Uterus (tissue), 4 donors: Measurements from ENCODE around the gene USP17L11. TPM values are rescaled to one million over a fixed set of nuclear protein-coding genes. Genes with fewer than 3 reads are reported as not detected.
"Not testable (repeated sequence)": the region's sequence is repeated elsewhere in the genome, so short reads cannot be mapped to it uniquely, and the experiment has no call there.

Source experiments
- DNase-seq, 2 donors: peaks; one replicate each; pipeline ENCODE4 v3.0.0-alpha.2; 2019 to 2020
- H3K27ac ChIP-seq, 2 donors: fragments of 200-600 bp; sonication (generic); 1 replicate in 1 of 2; 2 replicates in 1 of 2; pipeline ENCODE4 v1.5.1; 2016 to 2018
- H3K27me3 ChIP-seq, 2 donors: fragments of 200-600 bp; sonication (generic); one replicate each; pipeline ENCODE4 v1.5.1; 2018 to 2019; ENCODE audit warnings: control low read depth in 1 of 2
- H3K36me3 ChIP-seq, 2 donors: fragments of 200-600 bp; sonication (generic); one replicate each; pipeline ENCODE4 v1.5.1; 2019; ENCODE audit warnings: control low read depth in 1 of 2
- H3K4me1 ChIP-seq, 2 donors: fragments of 200-600 bp; sonication (generic); one replicate each; pipeline ENCODE4 v1.5.1; 2018 to 2019; ENCODE audit warnings: control low read depth in 1 of 2
- H3K4me3 ChIP-seq, 2 donors: fragments of 200-600 bp; sonication (generic); 1 replicate in 1 of 2; 2 replicates in 1 of 2; pipeline ENCODE4 v1.5.1; 2018 to 2019; ENCODE audit warnings: mild to moderate bottlenecking in 1 of 2
- H3K9me3 ChIP-seq, 2 donors: fragments of 200-600 bp; sonication (generic); one replicate each; pipeline ENCODE4 v1.5.1; 2019; ENCODE audit warnings: control low read depth in 1 of 2
- intact Hi-C: fragments of 100-400 bp; cut with DNase I; formaldehyde crosslinking; loops from one replicate; pipeline ENCODE4 v1.15.1; 2023; ENCODE audit warnings: low total_unique reads
- total RNA-seq, 4 donors: library from RNA; depleted of rRNA in 3 of 4; stranded (reverse); fragments of >200 nt in 3 of 4; gene quantifications; one replicate each; pipeline versions ENCODE4 v1.1.0 to v1.2.4, GENCODE V29; 2014 to 2023
- donor health status: DM: yes; HTN: yes; CAD: no.

USP17L11 gene, protein sequence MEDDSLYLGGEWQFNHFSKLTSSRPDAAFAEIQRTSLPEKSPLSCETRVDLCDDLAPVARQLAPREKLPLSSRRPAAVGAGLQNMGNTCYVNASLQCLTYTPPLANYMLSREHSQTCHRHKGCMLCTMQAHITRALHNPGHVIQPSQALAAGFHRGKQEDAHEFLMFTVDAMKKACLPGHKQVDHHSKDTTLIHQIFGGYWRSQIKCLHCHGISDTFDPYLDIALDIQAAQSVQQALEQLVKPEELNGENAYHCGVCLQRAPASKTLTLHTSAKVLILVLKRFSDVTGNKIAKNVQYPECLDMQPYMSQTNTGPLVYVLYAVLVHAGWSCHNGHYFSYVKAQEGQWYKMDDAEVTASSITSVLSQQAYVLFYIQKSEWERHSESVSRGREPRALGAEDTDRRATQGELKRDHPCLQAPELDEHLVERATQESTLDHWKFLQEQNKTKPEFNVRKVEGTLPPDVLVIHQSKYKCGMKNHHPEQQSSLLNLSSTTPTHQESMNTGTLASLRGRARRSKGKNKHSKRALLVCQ
- total RNA-seq, result not detected

DNA sequence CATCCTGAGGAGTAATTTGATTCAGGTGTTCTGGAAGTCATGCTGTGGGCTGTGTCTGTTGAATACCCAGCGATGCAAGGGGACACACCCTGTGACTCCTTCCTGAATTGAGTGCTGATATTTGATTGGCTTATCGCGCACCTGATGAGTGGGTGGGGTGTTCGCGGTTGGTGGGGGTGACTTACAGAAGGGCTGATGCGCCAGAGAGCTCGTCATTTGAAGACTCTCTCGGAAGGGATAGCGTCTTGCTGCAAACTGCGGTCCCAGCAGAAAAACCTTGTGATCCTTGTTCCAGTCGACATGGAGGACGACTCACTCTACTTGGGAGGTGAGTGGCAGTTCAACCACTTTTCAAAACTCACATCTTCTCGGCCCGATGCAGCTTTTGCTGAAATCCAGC, at the start of gene USP17L11:
USP17L11 (plus strand) TSS at position 301 of the 400 bp plus-strand sequence; CDS start at position 301, 0 bp downstream.
- intact Hi-C loops, result not testable (repeated sequence)

DNA sequence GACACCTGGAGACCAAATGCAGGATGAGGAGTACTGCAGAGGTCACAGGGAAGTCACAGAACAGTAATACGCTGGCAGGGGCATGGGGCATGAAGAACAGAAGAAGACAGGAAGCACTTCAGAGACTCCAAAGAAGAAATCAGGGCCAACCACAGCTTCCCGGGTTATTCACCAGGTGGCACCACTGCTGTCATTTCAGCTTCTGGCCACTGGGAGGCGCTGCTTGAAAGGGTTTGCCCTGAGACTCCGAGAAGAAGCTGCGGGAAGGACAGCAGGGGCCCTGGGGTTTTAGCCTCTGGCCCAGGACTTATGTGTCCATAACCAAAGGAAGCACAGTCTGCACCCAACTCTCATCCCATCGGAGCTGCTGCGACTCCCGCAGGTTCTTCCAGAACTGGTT, 49.2 kb upstream of the USP17L11 start:
- intact Hi-C loops, H3K27me3 ChIP-seq: not testable (repeated sequence)

More for the DNA sequence above, at the start of gene USP17L11:
- not testable (repeated sequence) for H3K36me3 ChIP-seq, H3K9me3 ChIP-seq, H3K27me3 ChIP-seq, H3K4me3 ChIP-seq, H3K27ac ChIP-seq, DNase-seq, H3K4me1 ChIP-seq

DNA sequence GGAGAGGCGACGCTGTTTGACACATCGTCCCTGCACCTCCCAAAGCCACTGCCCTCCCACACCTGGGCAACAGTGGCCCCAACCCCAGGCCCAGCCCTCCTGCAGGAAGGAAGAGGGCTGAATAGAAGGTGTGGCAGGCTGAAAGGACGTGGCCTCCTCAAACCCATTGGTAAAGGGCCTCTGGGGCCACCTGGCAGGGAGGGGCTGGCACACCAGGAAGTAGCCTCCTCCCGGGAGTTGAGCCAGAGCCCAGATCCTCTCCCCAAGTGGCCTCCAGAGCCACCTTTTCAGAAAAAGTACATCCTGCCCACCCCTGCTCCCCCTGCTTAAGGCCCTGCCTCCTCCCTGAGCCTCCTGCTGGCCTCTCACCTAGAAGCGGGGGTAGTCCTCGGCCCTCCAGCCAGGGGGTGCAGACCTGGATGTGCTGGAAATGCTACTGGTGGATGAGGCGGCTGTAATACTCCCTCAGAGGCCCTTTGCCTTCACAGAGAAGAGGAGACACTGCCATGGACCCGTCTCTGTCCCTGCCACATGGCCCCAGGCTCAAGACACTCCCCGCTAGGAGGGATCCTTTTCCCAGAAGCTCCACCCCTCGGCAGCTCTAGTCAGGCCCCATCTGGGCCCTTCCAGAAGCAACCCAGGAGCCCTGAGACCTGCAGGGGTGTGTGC, 45.3 kb upstream of the USP17L11 start, which contains the start of gene FAM90A26:
FAM90A26 (plus strand) TSS at position 619 of the 669 bp plus-strand sequence. CDS start 2,764 bp downstream, outside the sequence.
- H3K27me3 ChIP-seq, H3K9me3 ChIP-seq, H3K4me3 ChIP-seq, H3K27ac ChIP-seq, DNase-seq, intact Hi-C loops, H3K4me1 ChIP-seq, H3K36me3 ChIP-seq: not testable (repeated sequence)

More for the DNA sequence above, 49.2 kb upstream of the USP17L11 start:
- not testable (repeated sequence) for H3K27ac ChIP-seq, H3K36me3 ChIP-seq, DNase-seq, H3K4me1 ChIP-seq, H3K9me3 ChIP-seq, H3K4me3 ChIP-seq

DNA sequence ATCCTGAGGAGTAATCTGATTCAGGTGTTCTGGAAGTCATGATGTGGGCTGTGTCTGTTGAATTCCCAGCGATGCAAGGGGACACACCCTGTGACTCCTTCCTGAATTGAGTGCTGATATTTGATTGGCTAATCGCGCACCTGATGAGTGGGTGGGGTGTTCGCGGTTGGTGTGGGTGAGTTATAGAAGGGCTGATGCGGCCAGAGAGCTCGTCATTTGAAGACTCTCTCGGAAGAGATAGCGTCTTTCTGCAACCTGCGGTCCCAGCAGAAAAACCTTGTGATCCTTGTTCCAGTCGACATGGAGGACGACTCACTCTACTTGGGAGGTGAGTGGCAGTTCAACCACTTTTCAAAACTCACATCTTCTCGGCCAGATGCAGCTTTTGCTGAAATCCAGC, 4.8 kb upstream of the USP17L11 start, which contains the start of gene USP17L10:
USP17L10 (plus strand) TSS at position 301 of the 400 bp plus-strand sequence; CDS start at position 301, 0 bp downstream.
- H3K4me3 ChIP-seq, H3K4me1 ChIP-seq, intact Hi-C loops, H3K36me3 ChIP-seq, H3K27me3 ChIP-seq, DNase-seq, H3K27ac ChIP-seq, H3K9me3 ChIP-seq: not testable (repeated sequence)

- DNase-seq, result peak in 1 of 2 donors; percentile 9
- H3K27ac ChIP-seq, H3K36me3 ChIP-seq, H3K27me3 ChIP-seq, H3K4me1 ChIP-seq, intact Hi-C loops, H3K9me3 ChIP-seq, H3K4me3 ChIP-seq: not testable (repeated sequence)
Measured at GRCh38 chr4:9214701-9215100, 504 bp upstream of the USP17L11 start.

DNA sequence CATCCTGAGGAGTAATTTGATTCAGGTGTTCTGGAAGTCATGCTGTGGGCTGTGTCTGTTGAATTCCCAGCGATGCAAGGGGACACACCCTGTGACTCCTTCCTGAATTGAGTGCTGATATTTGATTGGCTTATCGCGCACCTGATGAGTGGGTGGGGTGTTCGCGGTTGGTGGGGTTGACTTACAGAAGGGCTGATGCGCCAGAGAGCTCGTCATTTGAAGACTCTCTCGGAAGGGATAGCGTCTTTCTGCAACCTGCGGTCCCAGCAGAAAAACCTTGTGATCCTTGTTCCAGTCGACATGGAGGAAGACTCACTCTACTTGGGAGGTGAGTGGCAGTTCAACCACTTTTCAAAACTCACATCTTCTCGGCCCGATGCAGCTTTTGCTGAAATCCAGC, 4.6 kb downstream of the USP17L11 start, which contains the start of gene USP17L12:
USP17L12 (plus strand) TSS at position 301 of the 400 bp plus-strand sequence; CDS start at position 301, 0 bp downstream.
- H3K9me3 ChIP-seq, H3K27me3 ChIP-seq, DNase-seq, H3K4me3 ChIP-seq, H3K27ac ChIP-seq, intact Hi-C loops, H3K36me3 ChIP-seq, H3K4me1 ChIP-seq: not testable (repeated sequence)

DNA sequence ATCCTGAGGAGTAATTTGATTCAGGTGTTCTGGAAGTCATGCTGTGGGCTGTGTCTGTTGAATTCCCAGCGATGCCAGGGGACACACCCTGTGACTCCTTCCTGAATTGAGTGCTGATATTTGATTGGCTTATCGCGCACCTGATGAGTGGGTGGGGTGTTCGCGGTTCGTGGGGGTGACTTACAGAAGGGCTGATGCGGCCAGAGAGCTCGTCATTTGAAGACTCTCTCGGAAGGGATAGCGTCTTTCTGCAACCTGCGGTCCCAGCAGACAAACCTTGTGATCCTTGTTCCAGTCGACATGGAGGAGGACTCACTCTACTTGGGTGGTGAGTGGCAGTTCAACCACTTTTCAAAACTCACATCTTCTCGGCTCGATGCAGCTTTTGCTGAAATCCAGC, 9.4 kb downstream of the USP17L11 start, which contains the start of gene USP17L13:
USP17L13 (plus strand) TSS at position 301 of the 400 bp plus-strand sequence; CDS start at position 301, 0 bp downstream.
- H3K27ac ChIP-seq, H3K36me3 ChIP-seq, H3K9me3 ChIP-seq, H3K4me1 ChIP-seq, intact Hi-C loops, DNase-seq, H3K4me3 ChIP-seq, H3K27me3 ChIP-seq: not testable (repeated sequence)

DNA sequence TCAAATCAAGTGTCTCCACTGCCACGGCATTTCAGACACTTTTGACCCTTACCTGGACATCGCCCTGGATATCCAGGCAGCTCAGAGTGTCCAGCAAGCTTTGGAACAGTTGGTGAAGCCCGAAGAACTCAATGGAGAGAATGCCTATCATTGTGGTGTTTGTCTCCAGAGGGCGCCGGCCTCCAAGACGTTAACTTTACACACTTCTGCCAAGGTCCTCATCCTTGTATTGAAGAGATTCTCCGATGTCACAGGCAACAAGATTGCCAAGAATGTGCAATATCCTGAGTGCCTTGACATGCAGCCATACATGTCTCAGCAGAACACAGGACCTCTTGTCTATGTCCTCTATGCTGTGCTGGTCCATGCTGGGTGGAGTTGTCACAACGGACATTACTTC, 15.0 kb downstream of the USP17L11 start:
- intact Hi-C loops, DNase-seq, H3K4me1 ChIP-seq, H3K4me3 ChIP-seq, H3K9me3 ChIP-seq, H3K27me3 ChIP-seq, H3K36me3 ChIP-seq, H3K27ac ChIP-seq: not testable (repeated sequence)

DNA sequence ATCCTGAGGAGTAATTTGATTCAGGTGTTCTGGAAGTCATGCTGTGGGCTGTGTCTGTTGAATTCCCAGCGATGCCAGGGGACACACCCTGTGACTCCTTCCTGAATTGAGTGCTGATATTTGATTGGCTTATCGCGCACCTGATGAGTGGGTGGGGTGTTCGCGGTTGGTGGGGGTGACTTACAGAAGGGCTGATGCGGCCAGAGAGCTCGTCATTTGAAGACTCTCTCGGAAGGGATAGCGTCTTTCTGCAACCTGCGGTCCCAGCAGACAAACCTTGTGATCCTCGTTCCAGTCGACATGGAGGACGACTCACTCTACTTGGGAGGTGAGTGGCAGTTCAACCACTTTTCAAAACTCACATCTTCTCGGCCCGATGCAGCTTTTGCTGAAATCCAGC, 18.9 kb downstream of the USP17L11 start, which contains the start of gene USP17L15:
USP17L15 (plus strand) TSS at position 301 of the 400 bp plus-strand sequence; CDS start at position 301, 0 bp downstream.
- H3K4me3 ChIP-seq, H3K4me1 ChIP-seq, H3K27ac ChIP-seq, H3K36me3 ChIP-seq, intact Hi-C loops, H3K9me3 ChIP-seq, H3K27me3 ChIP-seq, DNase-seq: not testable (repeated sequence)

DNA sequence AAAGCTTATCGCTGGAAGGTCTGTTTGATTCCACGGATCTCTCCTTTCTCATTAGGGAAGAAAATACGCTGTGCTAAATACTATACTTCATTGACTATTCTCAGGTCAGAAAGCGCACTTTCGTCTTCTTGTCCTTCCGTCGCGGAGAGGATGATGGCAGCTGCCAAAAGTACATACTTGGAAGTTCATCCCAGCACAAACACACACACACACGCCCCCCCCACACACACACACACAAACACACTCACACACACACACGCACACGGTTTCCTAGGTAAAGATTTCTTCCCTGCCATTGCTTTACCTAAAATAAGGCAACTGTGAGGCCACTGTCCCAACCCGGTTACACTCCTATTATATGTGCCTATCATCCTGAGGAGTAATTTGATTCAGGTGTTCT, 23.3 kb downstream of the USP17L11 start:
- H3K27me3 ChIP-seq, H3K9me3 ChIP-seq, intact Hi-C loops, H3K4me3 ChIP-seq, H3K27ac ChIP-seq, H3K4me1 ChIP-seq, H3K36me3 ChIP-seq: not testable (repeated sequence)
- DNase-seq, result peak in 1 of 2 donors; percentile 5

GRCh38 chr4:9243579-9243978, 28.4 kb downstream of the USP17L11 start, which contains the start of gene USP17L17:
TSS of gene USP17L17 (plus strand) at chr4:9243879. CDS start at chr4:9243879, 0 bp downstream.
- H3K27me3 ChIP-seq, H3K36me3 ChIP-seq, H3K9me3 ChIP-seq, H3K4me1 ChIP-seq, DNase-seq, H3K4me3 ChIP-seq, intact Hi-C loops, H3K27ac ChIP-seq: not testable (repeated sequence)

DNA sequence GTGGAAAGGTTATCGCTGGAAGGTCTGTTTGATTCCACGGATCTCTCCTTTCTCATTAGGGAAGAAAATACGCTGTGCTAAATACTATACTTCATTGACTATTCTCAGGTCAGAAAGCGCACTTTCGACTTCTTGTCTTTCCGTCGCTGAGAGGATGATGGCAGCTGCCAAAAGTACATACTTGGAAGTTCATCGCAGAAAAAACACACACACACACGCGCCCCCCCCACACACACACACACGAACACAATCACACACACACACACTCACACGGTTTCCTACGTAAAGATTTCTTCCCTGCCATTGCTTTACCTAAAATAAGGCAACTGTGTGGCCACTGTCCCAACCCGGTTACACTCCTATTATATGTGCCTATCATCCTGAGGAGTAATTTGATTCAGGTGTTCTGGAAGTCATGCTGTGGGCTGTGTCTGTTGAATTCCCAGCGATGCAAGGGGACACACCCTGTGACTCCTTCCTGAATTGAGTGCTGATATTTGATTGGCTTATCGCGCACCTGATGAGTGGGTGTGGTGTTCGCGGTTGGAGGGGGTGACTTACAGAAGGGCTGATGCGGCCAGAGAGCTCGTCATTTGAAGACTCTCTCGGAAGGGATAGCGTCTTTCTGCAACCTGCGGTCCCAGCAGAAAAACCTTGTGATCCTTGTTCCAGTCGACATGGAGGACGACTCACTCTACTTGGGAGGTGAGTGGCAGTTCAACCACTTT, 32.9 kb downstream of the USP17L11 start, which contains the start of gene USP17L18:
USP17L18 (plus strand) TSS at position 678 of the 728 bp plus-strand sequence; CDS start at position 678, 0 bp downstream.
- H3K36me3 ChIP-seq, H3K27me3 ChIP-seq, H3K27ac ChIP-seq, H3K4me1 ChIP-seq, H3K9me3 ChIP-seq, intact Hi-C loops, H3K4me3 ChIP-seq: not testable (repeated sequence)
- peak in 1 of 2 donors; percentile 16 for DNase-seq
